ENCODE results near the gene AQP12A.

Gene AQP12A

GRCh38 chr2:240723851-240724250 is 32.2 kb downstream of the AQP12A start:
- DNase-seq (ENCODE audit: low spot score): no peak

DNA sequence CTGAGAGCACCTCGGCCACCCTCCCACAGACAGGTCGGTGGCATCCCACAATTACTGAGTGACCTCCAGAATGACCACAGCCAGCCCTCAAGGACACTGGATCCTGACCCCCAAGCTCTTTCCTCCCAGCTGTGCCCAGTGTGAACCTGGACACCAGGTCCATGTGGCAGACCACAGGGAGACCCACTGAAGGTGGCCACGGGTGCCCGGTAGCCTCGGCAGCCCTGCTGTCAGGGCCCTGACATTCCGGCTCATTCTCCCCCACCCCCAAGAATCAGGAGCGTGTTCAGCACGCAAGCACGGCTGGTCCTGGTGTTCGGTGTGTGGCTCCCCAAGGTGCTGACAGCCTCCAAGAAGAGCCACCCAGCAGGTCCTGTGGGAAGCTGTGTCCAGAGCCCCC is 32.8 kb downstream of the AQP12A start:
- DNase-seq (ENCODE audit: low spot score): no peak

- DNase-seq (ENCODE audit: low spot score): no peak
Observed at GRCh38 chr2:240725266-240725665, 33.6 kb downstream of the AQP12A start.

- DNase-seq (ENCODE audit: low spot score): no peak
Observed at GRCh38 chr2:240725671-240726070, 34.0 kb downstream of the AQP12A start.

GRCh38 chr2:240726876-240727275 is 35.2 kb downstream of the AQP12A start:
- DNase-seq (ENCODE audit: low spot score): no peak

DNA sequence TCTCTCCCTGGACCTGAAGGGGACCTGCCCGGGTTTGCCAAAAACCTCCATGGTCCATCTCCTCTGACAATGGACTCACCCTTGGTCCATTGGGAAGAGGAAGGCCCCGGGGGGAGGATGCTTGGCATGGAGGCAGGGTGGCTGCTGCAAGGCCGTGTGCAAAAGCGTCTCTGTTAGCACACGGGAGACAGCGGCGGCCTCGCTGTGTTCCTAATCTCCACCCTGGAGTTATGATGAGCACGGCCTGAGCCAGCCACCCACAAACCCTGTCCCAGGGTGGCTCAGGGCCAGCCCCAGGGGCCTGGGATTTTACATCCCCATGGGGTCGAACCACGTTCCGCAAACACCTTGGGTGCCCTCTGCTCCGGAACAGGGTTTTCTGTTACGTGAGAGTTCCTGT is 35.8 kb downstream of the AQP12A start:
- no peak for DNase-seq (ENCODE audit: low spot score)

- DNase-seq (ENCODE audit: low spot score): no peak
Observed at GRCh38 chr2:240727913-240728312, 36.2 kb downstream of the AQP12A start.

GRCh38 chr2:240728361-240728760 is 36.7 kb downstream of the AQP12A start:
- DNase-seq (ENCODE audit: low spot score): no peak

DNA sequence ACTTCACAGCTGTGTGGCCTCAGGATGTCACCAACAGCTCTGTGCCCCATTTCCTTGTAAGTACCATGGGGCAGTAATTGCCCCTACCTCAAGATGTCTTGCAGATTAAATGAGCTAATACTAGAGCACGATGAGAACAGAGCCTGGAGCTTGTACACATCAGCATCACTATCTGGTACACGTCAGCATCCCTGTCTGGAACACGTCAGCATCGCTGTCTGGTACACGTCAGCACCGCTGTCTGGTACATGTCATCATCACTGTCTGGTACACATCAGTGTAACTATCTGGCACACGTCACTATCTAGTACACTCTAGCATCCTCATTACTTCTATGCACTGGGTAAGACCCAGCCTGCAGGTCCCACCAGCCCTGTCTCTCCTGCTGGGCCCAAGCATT is 37.2 kb downstream of the AQP12A start:
- DNase-seq (ENCODE audit: low spot score): no peak

DNA sequence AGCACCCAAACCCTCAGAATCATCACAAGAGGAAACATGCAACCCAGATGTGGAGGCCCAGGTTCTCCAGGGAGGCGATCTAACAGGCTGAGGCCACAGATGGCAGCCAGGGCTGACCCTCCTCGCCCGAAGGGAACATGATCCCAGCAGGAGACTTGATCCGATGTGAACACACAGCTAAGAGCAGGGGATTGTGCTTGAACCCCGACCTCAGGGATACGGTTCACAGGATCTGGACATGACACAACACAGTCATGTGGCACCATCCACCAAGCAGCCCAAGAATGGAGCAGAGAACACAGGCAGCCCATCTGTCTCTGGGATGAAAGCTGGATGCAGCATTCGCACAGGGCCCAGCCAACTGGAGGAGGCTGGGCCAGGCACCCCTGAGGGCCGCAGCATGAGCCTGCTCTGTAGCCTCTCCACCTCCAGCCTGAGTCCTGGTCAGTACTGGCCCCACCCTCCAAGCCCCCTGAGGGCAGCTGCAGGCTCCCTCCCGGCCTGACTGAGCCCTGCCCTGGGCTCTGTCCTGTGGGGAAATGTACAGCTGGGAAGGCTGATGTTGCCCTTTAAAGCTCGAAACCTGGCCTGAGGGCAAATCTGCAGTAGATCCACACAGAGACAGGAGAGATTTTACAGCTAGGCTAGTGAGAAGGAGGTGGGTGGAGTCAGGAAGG is 39.0 kb downstream of the AQP12A start:
- DNase-seq (ENCODE audit: low spot score): no peak

DNA sequence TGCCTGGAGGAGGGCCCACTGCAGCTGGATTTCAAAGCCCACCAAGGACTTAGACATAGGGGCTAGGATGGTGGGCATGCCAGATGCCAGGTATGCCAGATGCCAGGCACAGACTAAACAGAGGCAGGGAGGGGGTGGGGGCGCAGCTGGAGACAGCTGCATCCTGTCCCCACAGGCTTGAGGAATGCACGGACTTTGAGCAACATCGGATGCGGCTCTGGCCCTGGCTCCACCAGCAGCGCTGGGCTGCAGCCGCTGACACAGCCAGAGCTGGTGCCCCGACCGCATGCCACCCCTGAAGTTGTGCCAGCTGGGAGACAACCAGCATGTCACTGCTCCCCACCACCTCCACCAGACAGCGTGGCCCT is 39.5 kb downstream of the AQP12A start:
- peak; percentile 48 for DNase-seq (ENCODE audit: low spot score)

DNA sequence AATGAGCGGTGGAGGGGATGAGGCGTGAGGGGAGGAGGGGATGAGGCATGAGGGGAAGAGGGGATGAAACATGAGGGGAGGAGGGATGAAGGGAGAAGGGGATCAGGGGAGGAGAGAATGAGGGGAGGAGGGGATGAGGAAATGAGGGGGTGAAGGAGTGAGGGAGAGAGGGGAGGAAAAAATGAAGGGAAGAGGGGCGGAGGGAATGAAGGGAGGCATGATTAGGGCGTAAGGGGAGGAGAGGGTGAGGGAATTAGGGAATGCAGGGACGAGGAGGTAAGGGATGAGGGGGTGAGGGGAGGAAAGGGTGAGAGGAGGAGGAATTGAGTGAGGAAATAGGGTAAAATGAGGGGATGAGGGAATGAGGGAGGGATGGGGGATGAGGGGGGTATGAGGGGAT is 40.5 kb downstream of the AQP12A start:
- no peak for DNase-seq (ENCODE audit: low spot score)

GRCh38 chr2:240732911-240733622 is 41.4 kb downstream of the AQP12A start:
- no peak for DNase-seq (ENCODE audit: low spot score)

DNA sequence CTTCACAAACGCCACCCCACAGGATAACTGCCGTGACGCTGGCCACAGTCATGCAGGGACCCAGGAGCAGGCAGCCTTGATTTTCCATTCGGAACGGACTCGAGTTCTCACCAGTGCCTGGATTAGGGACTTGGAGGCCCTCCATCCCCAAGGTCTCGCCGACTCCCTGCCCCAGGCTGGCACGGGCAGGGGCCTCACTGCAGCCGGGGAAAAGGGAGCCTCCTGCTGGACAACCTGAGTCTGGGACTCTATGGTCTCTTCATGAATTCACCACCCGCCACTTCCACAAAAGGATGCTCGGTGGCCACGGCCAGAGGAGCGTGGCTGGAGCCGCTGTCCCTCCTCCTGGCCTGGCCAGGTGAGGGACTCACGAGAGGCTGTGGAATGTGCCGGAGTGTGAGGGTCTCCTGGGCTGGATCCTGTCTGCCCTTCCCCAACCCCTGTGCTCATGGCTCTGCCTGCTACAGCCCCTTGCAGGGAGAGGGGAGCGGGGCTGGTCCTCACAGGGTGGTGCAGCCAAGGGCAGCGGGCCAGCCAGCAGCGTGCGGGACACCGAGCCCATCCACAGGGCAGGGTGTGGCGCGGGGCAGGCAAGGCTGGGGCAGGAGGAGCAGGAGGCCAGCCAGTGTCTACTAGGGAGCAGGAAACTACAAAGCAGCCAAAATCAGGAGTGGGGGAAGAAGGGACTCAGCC is 42.3 kb downstream of the AQP12A start:
- no peak for DNase-seq (ENCODE audit: low spot score)

DNA sequence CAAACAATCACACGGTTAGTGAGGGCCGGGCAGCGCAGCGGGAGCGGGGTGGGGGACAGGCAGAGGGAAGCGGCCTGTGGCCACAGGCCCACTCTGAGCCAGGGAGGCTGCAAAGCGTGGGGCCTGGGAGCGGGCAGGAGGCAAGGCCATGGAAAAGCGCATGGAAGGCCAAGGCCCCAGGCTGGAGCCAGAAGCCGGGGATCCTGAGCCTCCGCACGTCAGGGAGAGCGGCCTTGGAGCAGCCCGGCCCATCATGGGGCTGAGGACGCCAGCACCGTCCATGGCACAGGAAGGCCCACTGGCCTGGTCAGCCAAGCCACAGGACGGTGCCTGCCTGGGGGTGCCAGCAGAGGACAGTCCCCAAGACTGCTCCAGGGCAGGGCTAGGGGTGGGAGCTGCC is 43.1 kb downstream of the AQP12A start:
- DNase-seq (ENCODE audit: low spot score): no peak

- no peak for DNase-seq (ENCODE audit: low spot score)
Observed at GRCh38 chr2:240735476-240735875, 43.8 kb downstream of the AQP12A start.

- DNase-seq (ENCODE audit: low spot score): no peak
Observed at GRCh38 chr2:240736281-240737250, 44.9 kb downstream of the AQP12A start.

- DNase-seq (ENCODE audit: low spot score): no peak
Observed at GRCh38 chr2:240737512-240737911, 45.8 kb downstream of the AQP12A start.

DNA sequence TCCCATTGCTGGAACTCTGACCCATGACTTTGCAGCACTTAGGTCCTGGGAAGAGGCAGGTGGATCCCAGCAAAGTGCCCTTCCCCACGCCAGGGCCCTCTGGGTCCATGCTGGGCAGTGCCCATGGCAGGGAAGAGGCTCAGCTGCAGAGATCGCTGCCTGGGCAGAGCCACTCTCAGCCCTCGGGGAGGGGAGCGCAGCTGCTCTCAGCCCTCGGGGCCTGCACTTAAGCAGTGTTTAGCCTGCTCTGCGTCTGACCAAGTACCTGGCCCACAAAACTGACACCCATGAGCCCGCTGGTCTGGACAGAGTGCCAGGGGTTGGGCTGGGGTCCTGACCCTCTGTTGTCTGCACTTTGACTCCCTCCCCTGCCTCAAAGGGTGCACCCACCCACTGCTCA is 46.3 kb downstream of the AQP12A start:
- DNase-seq (ENCODE audit: low spot score): no peak

- no peak for DNase-seq (ENCODE audit: low spot score)
Observed at GRCh38 chr2:240739797-240740196, 48.1 kb downstream of the AQP12A start.

GRCh38 chr2:240741091-240741490 is 49.4 kb downstream of the AQP12A start:
- no peak for DNase-seq (ENCODE audit: low spot score)

DNA sequence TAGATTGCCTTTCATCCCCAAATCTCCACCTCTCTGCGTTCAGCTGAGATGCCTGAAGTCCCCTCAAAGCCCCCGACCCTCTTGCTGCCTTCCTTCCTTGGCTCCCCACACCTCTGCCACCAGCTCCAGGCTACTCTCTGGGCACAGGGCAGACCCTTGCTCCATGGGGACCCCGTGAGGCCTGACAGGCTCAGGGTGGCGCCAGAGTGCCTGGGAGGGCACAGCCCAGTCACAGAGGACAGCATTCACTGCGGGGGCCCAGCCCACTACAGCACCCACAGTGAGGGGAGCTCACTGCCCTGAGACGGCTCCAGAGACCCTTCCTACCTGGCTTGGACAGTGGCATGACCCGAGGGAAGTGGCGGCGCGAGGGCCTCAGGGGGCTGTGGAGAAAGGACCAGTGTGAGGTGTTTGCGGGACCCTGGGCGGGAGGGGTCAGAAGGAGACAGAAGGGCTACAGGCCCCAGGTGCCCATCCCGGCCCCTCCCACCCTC is 51.0 kb downstream of the AQP12A start:
- DNase-seq (ENCODE audit: low spot score): no peak

All from hepatic stellate cell (primary cell).